ENCODE measurements around the gene SYT1.

DNA sequence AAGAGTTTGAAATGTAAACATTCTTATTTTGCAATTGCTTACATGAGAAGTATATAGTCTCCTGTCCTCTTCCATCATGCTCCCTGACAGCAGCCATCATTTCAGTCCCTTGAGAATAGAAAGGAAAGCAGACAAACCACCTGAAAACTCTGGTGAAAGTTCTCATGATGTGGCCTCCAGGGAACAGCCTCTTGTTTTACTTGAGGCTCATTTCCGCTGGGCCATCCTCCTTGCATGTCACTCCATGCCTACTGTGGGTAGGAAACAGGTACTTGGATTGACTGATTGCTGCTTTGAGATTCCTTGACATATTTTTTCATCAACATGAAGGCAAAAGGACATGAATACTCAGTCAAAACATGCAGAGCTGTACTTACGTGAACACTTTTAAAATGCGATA lies 6.0 kb downstream of the SYT1 start:
- TF ChIP-seq, protein P1, sequence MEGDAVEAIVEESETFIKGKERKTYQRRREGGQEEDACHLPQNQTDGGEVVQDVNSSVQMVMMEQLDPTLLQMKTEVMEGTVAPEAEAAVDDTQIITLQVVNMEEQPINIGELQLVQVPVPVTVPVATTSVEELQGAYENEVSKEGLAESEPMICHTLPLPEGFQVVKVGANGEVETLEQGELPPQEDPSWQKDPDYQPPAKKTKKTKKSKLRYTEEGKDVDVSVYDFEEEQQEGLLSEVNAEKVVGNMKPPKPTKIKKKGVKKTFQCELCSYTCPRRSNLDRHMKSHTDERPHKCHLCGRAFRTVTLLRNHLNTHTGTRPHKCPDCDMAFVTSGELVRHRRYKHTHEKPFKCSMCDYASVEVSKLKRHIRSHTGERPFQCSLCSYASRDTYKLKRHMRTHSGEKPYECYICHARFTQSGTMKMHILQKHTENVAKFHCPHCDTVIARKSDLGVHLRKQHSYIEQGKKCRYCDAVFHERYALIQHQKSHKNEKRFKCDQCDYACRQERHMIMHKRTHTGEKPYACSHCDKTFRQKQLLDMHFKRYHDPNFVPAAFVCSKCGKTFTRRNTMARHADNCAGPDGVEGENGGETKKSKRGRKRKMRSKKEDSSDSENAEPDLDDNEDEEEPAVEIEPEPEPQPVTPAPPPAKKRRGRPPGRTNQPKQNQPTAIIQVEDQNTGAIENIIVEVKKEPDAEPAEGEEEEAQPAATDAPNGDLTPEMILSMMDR (conservative IDR thresholded peaks at IDR 0.05; ENCODE audit: low read length) = no peak
- TF ChIP-seq EZH2phosphoT487 (IDR thresholded peaks at IDR 0.05; ENCODE audit: borderline replicate concordance, low read depth, low read length) = no peak

Measured in OCI-LY7 (cell line).